Mammary epithelial cell (primary cell): Measurements from ENCODE around the gene CISD3.

ENCODE experiments used
- CTCF ChIP-seq, 2 donors: IDR thresholded peaks in 1 of 2; conservative IDR thresholded peaks in 1 of 2; 2 replicates each; pipeline ENCODE4 v1.5.1; 2011 to 2012; ENCODE audit warnings: inconsistent platforms in 2 of 2, low read length in 2 of 2, mild to moderate bottlenecking in 2 of 2, control low read depth in 1 of 2, low read depth in 1 of 2; ENCODE audit not compliant: insufficient read depth in 1 of 2; ENCODE audit errors: extremely low read depth in 1 of 2
- EZH2 ChIP-seq: IDR thresholded peaks from 2 replicates; pipeline ENCODE4 v1.6.1; 2012; ENCODE audit warnings: low read length, inconsistent platforms, borderline replicate concordance

- TF ChIP-seq CTCF (conservative IDR thresholded peaks at IDR 0.05 in 1 of 2, IDR thresholded peaks at IDR 0.05 in 1 of 2; ENCODE audit: extremely low read depth in 1 of 2, insufficient read depth in 1 of 2, low read depth in 1 of 2, low read length in 2 of 2): no peak
- no peak for TF ChIP-seq EZH2
These were observed 19.2 kb upstream of the CISD3 start for GRCh38 chr17:38710985-38711384.
